ENCODE results near the gene GPC6.

GPC6 gene

DNA sequence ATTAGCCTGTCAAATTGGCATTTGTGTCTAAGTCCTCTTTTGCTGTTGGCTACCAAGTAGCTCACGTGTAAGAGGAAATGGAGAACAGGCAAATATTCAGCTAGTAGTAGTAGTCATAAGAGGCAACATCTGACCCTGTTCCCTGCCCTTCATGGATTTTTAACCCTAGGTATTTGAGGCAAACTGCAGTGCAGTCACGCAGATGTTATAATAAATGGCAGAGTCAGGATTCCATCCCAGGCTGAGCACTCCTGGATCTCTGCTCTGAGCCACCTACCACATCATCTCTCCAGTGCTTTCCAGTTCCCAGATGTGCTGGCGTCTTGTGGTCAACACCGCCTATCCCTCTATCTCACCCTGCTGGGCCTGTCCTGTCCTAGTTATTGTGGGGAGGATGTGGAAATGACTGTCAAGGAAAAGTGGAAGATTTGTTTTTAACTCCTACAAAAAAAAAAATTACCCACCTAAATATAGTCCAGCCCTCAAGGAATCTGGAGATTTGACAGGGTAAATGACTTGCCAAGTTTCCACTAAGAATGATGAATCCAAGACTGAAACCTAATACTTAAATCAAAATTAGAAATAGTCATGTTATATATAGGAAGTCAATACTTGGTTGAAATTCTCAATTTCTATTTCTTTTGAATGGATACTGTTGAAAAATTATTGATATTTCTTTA, 322.9 kb downstream of the GPC6 start:
- Histone ChIP-seq H3K27ac (ENCODE audit: low read depth, low read length) (no peak overlapping the region), H3K36me3 (ENCODE audit: control insufficient read depth in 1 of 2, insufficient read depth in 2 of 2, low read length in 2 of 2) (no peaks in the 10 kb centered on the region), H3K4me3 (ENCODE audit: low read depth in 1 of 2, low read length in 2 of 2) (no peak overlapping the region), H3K27me3 (ENCODE audit: control insufficient read depth in 1 of 2, insufficient read depth in 2 of 2, low read length in 2 of 2) (no peaks in the 10 kb centered on the region), H3K4me1 (ENCODE audit: control insufficient read depth in 1 of 2, insufficient read depth in 2 of 2, low read length in 2 of 2) (no peaks in the 10 kb centered on the region), H3K9ac (ENCODE audit: low read depth in 1 of 2, low read length in 2 of 2) (no peak overlapping the region), H3K9me3 (ENCODE audit: control insufficient read depth in 1 of 2, low read length in 2 of 2) (no peaks in the 10 kb centered on the region)

DNA sequence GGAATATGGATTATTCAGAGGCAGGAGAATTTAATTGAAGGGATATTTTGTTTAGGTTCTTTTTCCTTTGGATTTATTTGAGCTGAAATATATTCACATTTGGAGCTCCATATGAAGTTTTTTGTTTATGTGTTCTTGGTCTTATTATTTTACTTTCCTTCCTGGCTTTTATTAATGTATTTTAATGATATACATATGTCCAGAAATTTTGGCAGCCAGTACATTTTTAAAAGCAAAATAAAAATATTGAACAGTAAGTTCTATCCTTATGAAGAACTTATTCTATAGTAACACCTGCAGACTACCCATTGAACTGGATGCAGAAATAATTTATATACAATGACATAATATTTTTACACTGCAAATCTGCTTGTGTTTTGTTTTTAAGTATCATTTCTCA, 323.6 kb downstream of the GPC6 start:
- Histone ChIP-seq H3K36me3 (ENCODE audit: control insufficient read depth in 1 of 2, insufficient read depth in 2 of 2, low read length in 2 of 2) (no peaks in the 10 kb centered on the region), H3K9ac (ENCODE audit: low read depth in 1 of 2, low read length in 2 of 2) (no peak overlapping the region), H3K27ac (ENCODE audit: low read depth, low read length) (no peak overlapping the region), H3K9me3 (ENCODE audit: control insufficient read depth in 1 of 2, low read length in 2 of 2) (no peaks in the 10 kb centered on the region), H3K4me1 (ENCODE audit: control insufficient read depth in 1 of 2, insufficient read depth in 2 of 2, low read length in 2 of 2) (no peaks in the 10 kb centered on the region), H3K4me3 (ENCODE audit: low read depth in 1 of 2, low read length in 2 of 2) (no peak overlapping the region), H3K27me3 (ENCODE audit: control insufficient read depth in 1 of 2, insufficient read depth in 2 of 2, low read length in 2 of 2) (no peaks in the 10 kb centered on the region)

DNA sequence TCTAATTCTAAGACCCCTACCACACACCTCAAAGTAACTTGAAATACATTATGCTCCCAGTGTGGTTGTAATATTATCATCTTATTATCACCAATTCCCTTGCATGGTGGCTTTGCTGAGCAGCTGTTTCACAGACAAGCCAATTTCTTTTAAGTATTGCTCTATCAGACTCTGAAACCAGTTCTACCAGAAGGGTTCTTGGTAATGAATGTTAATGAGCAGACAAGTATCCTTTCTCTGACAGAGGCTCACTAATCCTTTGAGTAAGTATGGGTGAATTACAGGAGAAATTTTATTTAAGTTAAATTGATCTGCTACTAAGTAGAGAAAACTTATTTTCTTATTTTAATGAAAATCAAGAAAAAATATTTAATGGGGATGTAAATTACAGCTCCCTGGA, 326.0 kb downstream of the GPC6 start:
- Histone ChIP-seq H3K36me3 (ENCODE audit: control insufficient read depth in 1 of 2, insufficient read depth in 2 of 2, low read length in 2 of 2) (no peaks in the 10 kb centered on the region), H3K4me3 (ENCODE audit: low read depth in 1 of 2, low read length in 2 of 2) (no peak overlapping the region), H3K9me3 (ENCODE audit: control insufficient read depth in 1 of 2, low read length in 2 of 2) (no peaks in the 10 kb centered on the region), H3K27ac (ENCODE audit: low read depth, low read length) (no peak overlapping the region), H3K9ac (ENCODE audit: low read depth in 1 of 2, low read length in 2 of 2) (no peak overlapping the region), H3K27me3 (ENCODE audit: control insufficient read depth in 1 of 2, insufficient read depth in 2 of 2, low read length in 2 of 2) (no peaks in the 10 kb centered on the region), H3K4me1 (ENCODE audit: control insufficient read depth in 1 of 2, insufficient read depth in 2 of 2, low read length in 2 of 2) (no peaks in the 10 kb centered on the region)

DNA sequence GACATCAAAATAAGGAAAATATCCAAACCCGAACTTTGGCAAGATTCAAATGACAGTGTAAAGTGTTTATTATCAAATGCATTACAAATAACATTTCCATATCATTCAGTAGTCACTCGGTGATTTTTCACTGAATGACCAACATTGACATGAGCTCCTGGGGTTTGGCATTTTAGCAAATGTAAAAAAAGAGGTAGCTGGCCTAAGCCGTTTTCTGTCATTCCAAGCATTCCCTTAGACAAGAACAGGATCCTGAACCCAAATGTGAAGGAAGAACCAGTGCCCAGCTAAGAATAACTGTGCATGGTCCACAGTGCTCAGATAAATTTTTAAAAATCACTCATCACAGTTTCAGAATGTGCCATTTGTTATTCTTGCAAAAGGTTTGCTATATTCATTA, 327.9 kb downstream of the GPC6 start:
- no peaks in the 10 kb centered on the region for H3K36me3 ChIP-seq (ENCODE audit: control insufficient read depth in 1 of 2, insufficient read depth in 2 of 2, low read length in 2 of 2)
- H3K4me1 ChIP-seq (ENCODE audit: control insufficient read depth in 1 of 2, insufficient read depth in 2 of 2, low read length in 2 of 2) = no peaks in the 10 kb centered on the region
- H3K9me3 ChIP-seq (ENCODE audit: control insufficient read depth in 1 of 2, low read length in 2 of 2) = no peaks in the 10 kb centered on the region
- no peak overlapping the region for H3K27ac ChIP-seq (ENCODE audit: low read depth, low read length)
- H3K9ac ChIP-seq (ENCODE audit: low read depth in 1 of 2, low read length in 2 of 2) = no peak overlapping the region
- H3K27me3 ChIP-seq (ENCODE audit: control insufficient read depth in 1 of 2, insufficient read depth in 2 of 2, low read length in 2 of 2) = no peaks in the 10 kb centered on the region
- no peak overlapping the region for H3K4me3 ChIP-seq (ENCODE audit: low read depth in 1 of 2, low read length in 2 of 2)

DNA sequence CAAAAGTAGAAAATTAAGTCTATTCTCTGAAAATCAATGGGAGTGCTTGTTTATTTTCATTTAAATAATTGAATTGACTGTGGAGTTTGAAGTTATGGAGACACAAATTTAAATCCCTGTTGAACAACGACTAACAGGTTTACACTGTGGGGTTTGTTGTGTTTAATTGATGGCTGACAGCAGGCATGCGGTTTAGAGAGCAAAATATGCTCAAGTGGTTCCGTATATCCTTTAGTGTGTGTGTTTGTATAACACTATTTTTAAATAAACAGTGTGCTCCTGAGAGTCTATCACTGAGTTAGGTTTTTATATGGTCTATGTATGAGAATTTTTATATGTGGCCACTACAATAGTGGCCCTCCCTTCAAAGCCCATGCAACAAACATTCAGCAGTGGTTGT, 332.0 kb downstream of the GPC6 start:
- H3K27ac ChIP-seq (ENCODE audit: low read depth, low read length) = no peak overlapping the region
- no peak overlapping the region for H3K9ac ChIP-seq (ENCODE audit: low read depth in 1 of 2, low read length in 2 of 2)
- H3K36me3 ChIP-seq (ENCODE audit: control insufficient read depth in 1 of 2, insufficient read depth in 2 of 2, low read length in 2 of 2) = no peaks in the 10 kb centered on the region
- no peaks in the 10 kb centered on the region for H3K9me3 ChIP-seq (ENCODE audit: control insufficient read depth in 1 of 2, low read length in 2 of 2)
- H3K27me3 ChIP-seq (ENCODE audit: control insufficient read depth in 1 of 2, insufficient read depth in 2 of 2, low read length in 2 of 2) = no peaks in the 10 kb centered on the region
- H3K4me3 ChIP-seq (ENCODE audit: low read depth in 1 of 2, low read length in 2 of 2) = no peak overlapping the region
- H3K4me1 ChIP-seq (ENCODE audit: control insufficient read depth in 1 of 2, insufficient read depth in 2 of 2, low read length in 2 of 2) = no peaks in the 10 kb centered on the region

DNA sequence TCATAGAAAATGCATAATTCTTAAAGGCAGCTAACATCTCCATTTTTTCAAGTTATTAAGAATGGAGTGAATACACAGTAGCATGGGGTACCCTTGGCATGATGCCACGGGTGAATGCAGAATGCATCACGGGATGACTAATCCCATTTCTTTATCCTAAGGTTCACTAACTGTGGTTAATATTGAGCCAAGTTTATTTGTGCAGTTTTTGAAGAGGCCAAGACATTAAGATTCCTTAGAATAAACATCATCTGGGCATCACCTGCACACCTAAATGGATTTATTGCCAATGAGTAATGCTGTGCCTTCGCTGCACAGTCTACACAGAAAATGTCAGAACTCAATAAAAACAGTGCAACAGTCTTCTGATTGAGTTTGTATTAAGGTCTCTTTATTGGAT, 333.1 kb downstream of the GPC6 start:
- Histone ChIP-seq H3K9ac (ENCODE audit: low read depth in 1 of 2, low read length in 2 of 2) (no peak overlapping the region), H3K4me3 (ENCODE audit: low read depth in 1 of 2, low read length in 2 of 2) (no peak overlapping the region), H3K36me3 (ENCODE audit: control insufficient read depth in 1 of 2, insufficient read depth in 2 of 2, low read length in 2 of 2) (no peaks in the 10 kb centered on the region), H3K9me3 (ENCODE audit: control insufficient read depth in 1 of 2, low read length in 2 of 2) (no peaks in the 10 kb centered on the region), H3K27ac (ENCODE audit: low read depth, low read length) (no peak overlapping the region), H3K27me3 (ENCODE audit: control insufficient read depth in 1 of 2, insufficient read depth in 2 of 2, low read length in 2 of 2) (no peaks in the 10 kb centered on the region), H3K4me1 (ENCODE audit: control insufficient read depth in 1 of 2, insufficient read depth in 2 of 2, low read length in 2 of 2) (no peaks in the 10 kb centered on the region)

DNA sequence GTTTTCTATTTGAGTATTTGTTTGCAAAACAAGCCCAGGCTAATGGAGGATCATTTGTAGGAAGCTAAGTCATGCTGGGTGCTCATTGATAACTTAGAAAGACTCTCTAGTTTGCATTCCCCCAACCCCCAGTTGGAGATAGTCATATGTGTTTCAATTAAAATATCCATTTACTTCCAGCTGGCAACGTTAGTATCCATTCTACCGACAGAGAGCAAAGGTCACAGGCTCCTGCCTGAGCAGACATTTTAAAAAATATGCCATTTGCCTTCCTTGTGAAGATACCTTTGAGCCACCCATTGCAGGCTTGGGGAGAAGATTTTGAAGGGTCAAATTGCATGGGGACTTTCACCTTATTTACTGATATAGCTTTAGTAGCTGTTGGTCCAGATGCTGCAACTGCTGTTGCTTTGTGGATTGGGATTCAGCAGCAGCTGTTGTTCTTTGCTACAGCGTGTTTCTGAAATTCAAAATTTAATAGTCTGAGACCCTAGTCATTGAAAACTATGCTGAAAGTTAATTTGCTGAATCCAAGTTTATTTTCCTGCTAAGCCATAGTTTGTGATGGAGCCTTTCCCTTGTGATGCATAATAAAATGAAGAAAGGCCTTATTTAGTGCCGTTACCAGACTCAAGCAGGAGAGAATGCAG, 335.1 kb downstream of the GPC6 start:
- no peak overlapping the region for H3K27ac ChIP-seq (ENCODE audit: low read depth, low read length)
- no peak overlapping the region for H3K4me3 ChIP-seq (ENCODE audit: low read depth in 1 of 2, low read length in 2 of 2)
- H3K9me3 ChIP-seq (ENCODE audit: control insufficient read depth in 1 of 2, low read length in 2 of 2) = no peaks in the 10 kb centered on the region
- H3K9ac ChIP-seq (ENCODE audit: low read depth in 1 of 2, low read length in 2 of 2) = no peak overlapping the region
- H3K4me1 ChIP-seq (ENCODE audit: control insufficient read depth in 1 of 2, insufficient read depth in 2 of 2, low read length in 2 of 2) = no peaks in the 10 kb centered on the region
- H3K27me3 ChIP-seq (ENCODE audit: control insufficient read depth in 1 of 2, insufficient read depth in 2 of 2, low read length in 2 of 2) = no peaks in the 10 kb centered on the region
- no peaks in the 10 kb centered on the region for H3K36me3 ChIP-seq (ENCODE audit: control insufficient read depth in 1 of 2, insufficient read depth in 2 of 2, low read length in 2 of 2)

DNA sequence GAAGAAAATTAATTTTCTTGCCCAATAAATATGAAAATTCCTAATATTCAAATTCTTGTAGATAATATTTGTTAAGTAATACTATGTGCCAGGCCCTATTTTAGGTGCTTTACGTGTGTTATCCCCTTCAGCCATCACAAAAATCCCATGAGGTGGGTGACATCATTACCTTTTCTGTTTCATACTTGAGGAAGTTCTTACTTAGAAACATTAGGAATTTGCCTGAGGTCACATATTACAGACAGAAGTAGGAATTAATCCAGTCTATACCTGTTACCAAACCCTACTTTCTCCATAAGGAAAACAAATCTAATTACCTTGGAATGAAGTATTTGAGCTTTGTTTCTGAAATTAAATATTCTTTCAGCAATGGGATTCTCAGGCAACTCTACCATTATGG, 336.1 kb downstream of the GPC6 start:
- H3K4me1 ChIP-seq (ENCODE audit: control insufficient read depth in 1 of 2, insufficient read depth in 2 of 2, low read length in 2 of 2) = no peaks in the 10 kb centered on the region

DNA sequence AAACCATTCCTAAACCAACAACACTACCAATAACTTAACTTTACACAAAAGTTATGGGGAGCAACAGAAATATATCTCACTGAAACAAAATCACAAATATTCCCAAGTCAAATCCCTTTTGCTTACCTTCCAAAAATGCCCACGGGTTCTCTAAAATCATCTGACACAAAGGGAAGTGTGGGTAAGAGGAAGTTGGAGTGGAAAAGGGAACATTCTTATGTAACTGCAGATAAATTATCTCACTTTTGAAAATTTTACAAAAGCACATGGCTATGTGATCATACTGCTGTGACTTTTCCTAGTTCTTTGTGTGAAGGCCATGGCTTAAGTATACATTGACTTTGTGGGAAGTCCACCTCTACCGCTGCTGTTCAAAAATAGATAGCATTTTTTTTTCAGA, 350.5 kb downstream of the GPC6 start:
- no peaks in the 10 kb centered on the region for H3K36me3 ChIP-seq (ENCODE audit: control insufficient read depth in 1 of 2, insufficient read depth in 2 of 2, low read length in 2 of 2)
- H3K9ac ChIP-seq (ENCODE audit: low read depth in 1 of 2, low read length in 2 of 2) = no peak overlapping the region
- no peaks in the 10 kb centered on the region for H3K27me3 ChIP-seq (ENCODE audit: control insufficient read depth in 1 of 2, insufficient read depth in 2 of 2, low read length in 2 of 2)
- no peaks in the 10 kb centered on the region for H3K9me3 ChIP-seq (ENCODE audit: control insufficient read depth in 1 of 2, low read length in 2 of 2)
- H3K4me3 ChIP-seq (ENCODE audit: low read depth in 1 of 2, low read length in 2 of 2) = no peak overlapping the region
- no peaks in the 10 kb centered on the region for H3K4me1 ChIP-seq (ENCODE audit: control insufficient read depth in 1 of 2, insufficient read depth in 2 of 2, low read length in 2 of 2)
- no peak overlapping the region for H3K27ac ChIP-seq (ENCODE audit: low read depth, low read length)

More for the DNA sequence above, 336.1 kb downstream of the GPC6 start:
- H3K27me3 ChIP-seq (ENCODE audit: control insufficient read depth in 1 of 2, insufficient read depth in 2 of 2, low read length in 2 of 2) = no peaks in the 10 kb centered on the region
- H3K9ac ChIP-seq (ENCODE audit: low read depth in 1 of 2, low read length in 2 of 2) = no peak overlapping the region
- no peaks in the 10 kb centered on the region for H3K36me3 ChIP-seq (ENCODE audit: control insufficient read depth in 1 of 2, insufficient read depth in 2 of 2, low read length in 2 of 2)
- H3K9me3 ChIP-seq (ENCODE audit: control insufficient read depth in 1 of 2, low read length in 2 of 2) = no peaks in the 10 kb centered on the region
- H3K4me3 ChIP-seq (ENCODE audit: low read depth in 1 of 2, low read length in 2 of 2) = no peak overlapping the region
- H3K27ac ChIP-seq (ENCODE audit: low read depth, low read length) = no peak overlapping the region

DNA sequence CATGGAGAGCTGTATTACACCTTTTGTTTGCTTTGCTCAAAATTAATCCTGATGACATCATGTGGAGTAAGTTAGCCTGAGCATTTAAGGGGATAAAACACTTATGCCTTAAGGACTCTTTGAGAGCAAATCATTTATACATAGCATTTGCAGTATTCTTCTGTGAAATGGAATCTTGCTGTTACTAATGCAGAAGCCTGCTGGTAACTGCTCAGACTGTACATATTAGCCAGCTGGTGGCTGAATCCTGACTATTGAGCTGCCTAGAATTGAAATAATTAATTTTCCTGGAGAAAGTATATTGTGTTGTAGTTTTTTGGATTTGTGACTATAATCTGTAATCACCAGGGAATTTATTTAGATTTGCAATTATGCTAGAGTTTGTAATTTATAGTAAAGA, 363.2 kb downstream of the GPC6 start:
- no peaks in the 10 kb centered on the region for H3K4me1 ChIP-seq (ENCODE audit: control insufficient read depth in 1 of 2, insufficient read depth in 2 of 2, low read length in 2 of 2)
- H3K9ac ChIP-seq (ENCODE audit: low read depth in 1 of 2, low read length in 2 of 2) = no peak overlapping the region
- no peak overlapping the region for H3K27ac ChIP-seq (ENCODE audit: low read depth, low read length)
- H3K36me3 ChIP-seq (ENCODE audit: control insufficient read depth in 1 of 2, insufficient read depth in 2 of 2, low read length in 2 of 2) = no peaks in the 10 kb centered on the region
- no peak overlapping the region for H3K4me3 ChIP-seq (ENCODE audit: low read depth in 1 of 2, low read length in 2 of 2)
- no peaks in the 10 kb centered on the region for H3K27me3 ChIP-seq (ENCODE audit: control insufficient read depth in 1 of 2, insufficient read depth in 2 of 2, low read length in 2 of 2)
- no peaks in the 10 kb centered on the region for H3K9me3 ChIP-seq (ENCODE audit: control insufficient read depth in 1 of 2, low read length in 2 of 2)

Measured in duodenal mucosa (tissue), 2 donors.